ENCODE measurements around the gene JAK2. TPM values are rescaled to one million over a fixed set of nuclear protein-coding genes. Genes with fewer than 3 reads are reported as not detected.

Gene JAK2
- 35.5 TPM for total RNA-seq

GRCh38 chr9:4984621-4985385 is at the start of gene JAK2:
TSS of gene JAK2 (plus strand) at chr9:4985272. CDS start at chr9:5021988, 36,716 bp downstream.

Other genes with a start within 250 kb of the JAK2 start
- 32.8 TPM for gene AK3, start 244.1 kb upstream of the JAK2 start, total RNA-seq
- gene RCL1, start 192.3 kb upstream of the JAK2 start, total RNA-seq: 22.1 TPM
- not detected for gene INSL6, start 200.4 kb downstream of the JAK2 start, total RNA-seq
- not detected for gene INSL4, start 246.1 kb downstream of the JAK2 start, total RNA-seq

Measured in diencephalon (tissue), 1 donor.